GM21576 (cell line): ENCODE results near the gene NAV2.
"Not testable (repeated sequence)": the region's sequence is repeated elsewhere in the genome, so short reads cannot be mapped to it uniquely, and the experiment has no call there.

Experiments
- ATAC-seq: cut with Tn5 transposase; IDR thresholded peaks from one replicate; pipeline ENCODE4 v1.9.1; 2021; ENCODE audit warnings: mild to moderate bottlenecking, moderate library complexity; ENCODE audit not compliant: unreplicated experiment

Gene NAV2

DNA sequence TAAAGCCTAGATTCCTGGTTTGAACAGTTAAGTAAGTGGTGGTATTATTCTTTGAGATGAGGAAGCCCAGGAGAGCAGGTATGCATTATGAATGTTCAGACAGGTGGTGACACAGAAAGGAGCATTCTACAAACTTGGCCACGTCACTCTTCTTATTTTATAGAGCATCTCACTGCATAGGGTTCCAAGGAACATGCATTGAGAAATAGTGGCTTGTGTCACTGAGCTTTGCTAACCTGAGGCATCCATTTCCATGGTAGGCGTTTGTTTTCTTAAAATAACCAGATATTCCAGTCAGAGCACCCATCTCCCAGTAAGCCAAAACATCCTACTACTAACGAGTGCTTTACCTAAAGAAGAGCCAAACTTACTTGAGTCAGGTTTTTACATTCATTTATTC lies 169.7 kb downstream of the NAV2 start:
- ATAC-seq = no peak

DNA sequence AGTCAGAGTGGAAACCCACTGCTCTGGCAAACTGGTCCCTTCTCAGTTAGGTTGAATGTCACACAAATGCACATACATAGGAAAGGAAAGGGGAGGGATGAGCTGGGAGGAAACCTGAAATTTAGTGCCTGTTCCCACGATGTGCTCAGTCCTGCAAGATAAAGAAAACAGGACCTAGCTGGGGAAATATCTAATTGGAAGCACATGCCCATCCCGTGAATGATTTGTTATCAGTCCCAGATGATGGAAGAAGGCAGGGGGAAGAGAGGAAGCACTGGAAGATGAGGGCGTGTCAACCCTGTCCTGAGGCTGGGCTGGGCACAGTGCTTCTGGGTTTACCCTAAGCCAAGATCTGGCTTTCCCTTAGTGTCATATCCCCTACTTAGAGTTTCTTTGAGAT lies 173.9 kb downstream of the NAV2 start:
- ATAC-seq = no peak

DNA sequence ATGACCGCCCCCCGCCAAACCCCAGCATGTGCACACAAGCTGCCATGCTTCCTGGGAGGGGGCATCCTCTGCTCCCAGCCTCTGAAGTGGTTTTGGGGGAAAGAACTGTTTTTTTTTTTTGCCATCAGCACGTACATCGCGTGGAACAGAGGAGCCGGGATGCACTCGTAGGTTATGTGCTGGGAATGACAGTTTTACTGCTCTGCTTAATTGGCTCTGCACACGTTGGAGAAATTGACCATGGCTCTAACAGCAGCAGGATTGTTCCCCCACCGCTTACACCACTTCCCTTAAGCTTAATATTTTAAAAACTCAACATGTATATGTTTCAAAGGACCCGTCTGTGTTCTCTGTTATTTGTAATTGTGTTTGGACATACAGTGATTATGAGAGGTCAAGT lies 175.2 kb downstream of the NAV2 start:
- ATAC-seq = no peak

DNA sequence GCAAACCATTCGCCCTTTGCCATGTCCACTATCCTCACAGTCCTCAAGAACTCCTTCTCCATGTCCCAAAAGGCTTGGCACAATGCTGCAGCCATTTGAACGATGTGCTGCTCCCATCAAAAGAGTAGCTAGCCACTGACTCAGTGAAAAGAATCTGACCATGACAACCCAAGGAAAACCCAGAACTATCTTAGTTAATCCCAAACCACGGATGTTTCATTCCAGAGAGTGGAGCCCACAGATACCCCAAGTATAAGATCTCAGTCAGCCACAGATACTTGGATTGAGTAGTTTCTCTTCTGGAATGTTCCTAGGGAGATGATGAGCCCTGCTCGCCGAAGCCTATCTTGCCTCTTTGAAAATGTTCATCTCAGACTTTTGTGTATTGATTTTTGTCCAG lies 176.9 kb downstream of the NAV2 start:
- no peak for ATAC-seq

DNA sequence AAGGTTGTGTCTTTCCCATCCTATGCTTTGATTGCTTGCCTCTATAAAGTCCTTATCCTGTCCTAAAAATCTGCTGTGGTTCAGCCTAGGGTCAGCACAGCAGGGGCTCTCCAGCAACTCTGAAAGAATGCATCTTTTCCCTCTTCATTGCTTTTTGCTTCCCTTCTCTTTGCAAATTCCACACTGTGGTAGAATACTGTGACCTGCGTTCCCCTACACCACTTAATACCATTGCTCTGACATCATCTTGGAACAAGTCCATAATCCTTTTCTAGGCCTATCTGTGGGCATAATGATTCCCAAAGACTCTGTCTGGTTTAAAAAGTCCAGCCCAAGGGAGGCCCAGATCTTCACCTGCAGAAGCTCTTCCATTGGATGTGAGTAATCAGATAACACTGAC lies 177.7 kb downstream of the NAV2 start:
- no peak for ATAC-seq

DNA sequence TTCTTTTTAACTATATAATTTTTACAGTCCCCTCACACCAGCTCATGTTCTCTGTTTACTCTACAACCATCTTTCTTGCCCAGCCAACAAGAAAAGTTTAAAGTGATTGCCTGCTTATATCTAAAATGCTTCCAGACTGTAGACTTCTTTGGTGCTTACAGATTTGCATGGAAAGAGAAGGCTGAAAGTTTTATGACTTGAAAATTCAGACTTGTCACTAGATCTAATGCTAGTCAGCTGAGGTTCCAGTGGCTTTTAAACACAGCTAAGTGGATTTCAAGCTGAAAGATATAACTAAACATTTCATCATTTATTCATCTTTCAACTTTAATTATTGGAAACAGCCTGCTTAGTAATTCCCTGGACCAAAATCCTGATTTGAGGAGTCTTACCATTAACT lies 178.4 kb downstream of the NAV2 start:
- no peak for ATAC-seq

DNA sequence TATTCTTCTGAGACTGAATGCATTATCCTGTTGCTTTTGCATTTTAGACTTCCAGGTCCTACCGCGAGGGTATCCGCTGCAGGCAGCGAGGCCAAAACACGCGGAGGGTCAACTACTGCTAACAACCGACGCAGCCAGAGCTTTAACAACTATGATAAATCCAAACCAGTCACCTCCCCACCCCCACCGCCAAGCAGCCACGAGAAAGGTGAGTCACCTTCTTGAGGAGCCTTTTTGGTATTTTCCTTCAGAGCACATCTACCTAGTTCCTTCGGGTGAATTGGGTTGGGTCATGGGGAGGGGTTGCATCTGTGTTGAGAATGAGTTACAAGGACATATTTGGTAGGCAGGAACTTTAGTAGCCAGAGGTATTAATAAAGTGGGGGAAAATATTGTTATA lies 179.8 kb downstream of the NAV2 start:
- ATAC-seq = no peak

DNA sequence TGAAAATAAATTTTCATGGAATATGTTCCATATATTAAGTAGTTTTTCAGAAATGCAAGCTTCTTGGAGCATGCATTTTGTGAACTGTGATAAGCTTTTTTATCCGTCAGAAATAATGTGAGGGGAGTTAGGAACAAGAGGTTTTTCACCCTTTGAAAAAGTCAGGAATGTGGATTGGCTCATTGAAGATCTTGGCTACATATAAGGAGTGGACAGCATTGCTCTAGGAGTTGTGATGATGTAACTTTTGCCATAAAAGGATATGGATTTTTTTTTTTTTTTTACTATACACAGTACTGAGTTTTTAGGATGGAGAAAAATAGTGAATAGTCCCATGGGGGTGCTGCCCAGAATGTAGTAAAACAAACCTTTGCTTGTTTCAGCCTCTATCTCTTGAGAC lies 180.2 kb downstream of the NAV2 start:
- no peak for ATAC-seq

DNA sequence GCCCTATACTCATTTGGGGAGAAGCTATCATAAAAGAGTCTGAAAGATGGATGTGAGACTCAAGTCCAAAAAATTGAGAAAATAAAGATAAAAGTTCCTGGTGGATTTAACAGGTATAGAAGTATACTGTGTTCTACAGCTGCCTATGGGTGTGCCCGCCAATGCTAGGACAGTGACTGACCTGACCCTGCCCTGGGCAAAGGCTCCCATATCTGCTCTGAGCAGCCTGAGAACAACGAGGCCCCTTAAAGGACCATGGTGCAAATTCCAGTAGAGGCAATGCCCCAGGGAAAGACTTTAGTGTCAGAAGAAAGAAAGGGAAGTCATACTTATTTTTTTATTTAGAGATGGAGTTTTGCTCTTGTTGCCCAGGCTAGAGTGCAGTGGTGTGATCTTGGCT lies 181.8 kb downstream of the NAV2 start:
- ATAC-seq = no peak

DNA sequence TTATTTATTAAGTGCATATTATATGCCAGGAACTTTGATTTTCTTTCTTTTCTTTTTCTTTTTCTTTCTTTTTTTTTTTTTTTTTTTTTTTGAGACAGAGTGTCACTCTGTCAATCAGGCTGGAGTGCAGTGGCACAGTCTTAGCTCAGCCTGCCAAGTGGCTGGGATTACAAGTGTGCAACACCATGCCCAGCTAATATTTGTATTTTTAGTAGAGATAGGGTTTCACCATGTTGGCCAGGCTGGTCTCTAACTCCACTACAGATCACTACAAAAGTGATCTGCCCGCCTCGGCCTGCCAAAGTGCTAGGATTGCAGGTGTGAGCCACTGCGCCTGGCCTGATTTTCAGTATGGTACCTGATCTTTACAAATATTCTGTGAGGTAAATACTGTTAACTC lies 182.4 kb downstream of the NAV2 start:
- ATAC-seq = not testable (repeated sequence)

DNA sequence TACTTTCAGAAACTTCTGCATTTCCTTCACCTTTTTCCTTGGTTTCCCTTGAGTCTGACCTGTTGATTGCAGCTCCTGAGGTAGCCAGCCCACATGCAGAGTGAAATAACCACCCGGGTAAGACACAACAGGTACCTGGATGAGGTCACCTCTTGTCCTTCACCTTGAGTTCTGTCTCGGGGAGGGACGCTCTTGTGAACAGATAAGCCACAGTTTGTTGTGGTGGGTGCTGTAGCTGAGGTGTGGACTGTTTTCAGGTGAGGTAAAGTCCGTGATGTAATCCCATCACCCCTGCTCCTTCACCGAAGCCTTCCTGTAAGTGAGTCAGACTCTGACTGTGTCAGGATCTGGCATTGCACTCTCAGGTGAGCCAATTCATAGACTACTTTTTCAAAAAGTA lies 183.1 kb downstream of the NAV2 start:
- no peak for ATAC-seq

DNA sequence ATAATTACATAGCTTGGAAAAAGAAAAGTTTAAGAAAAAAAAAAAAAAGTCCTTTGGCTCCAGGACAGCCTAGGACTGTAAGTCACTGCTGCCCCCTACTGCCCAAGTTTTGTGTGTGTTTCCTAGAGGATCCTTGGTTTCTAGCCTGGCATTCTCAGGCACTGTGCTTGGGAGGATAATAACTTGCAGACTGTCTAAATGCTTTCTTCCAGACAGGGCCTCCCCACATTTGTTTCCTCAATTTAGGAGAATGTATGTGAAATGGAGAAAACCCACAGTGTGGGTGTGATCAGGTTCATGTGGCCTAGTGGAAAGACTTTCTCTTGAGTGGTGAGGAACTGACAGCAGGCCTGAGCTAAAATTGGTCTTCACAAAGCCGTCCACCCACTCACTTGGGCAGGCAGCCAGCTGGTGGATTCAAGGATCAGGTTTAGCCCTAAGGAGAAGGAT lies 191.0 kb downstream of the NAV2 start:
- ATAC-seq = no peak

DNA sequence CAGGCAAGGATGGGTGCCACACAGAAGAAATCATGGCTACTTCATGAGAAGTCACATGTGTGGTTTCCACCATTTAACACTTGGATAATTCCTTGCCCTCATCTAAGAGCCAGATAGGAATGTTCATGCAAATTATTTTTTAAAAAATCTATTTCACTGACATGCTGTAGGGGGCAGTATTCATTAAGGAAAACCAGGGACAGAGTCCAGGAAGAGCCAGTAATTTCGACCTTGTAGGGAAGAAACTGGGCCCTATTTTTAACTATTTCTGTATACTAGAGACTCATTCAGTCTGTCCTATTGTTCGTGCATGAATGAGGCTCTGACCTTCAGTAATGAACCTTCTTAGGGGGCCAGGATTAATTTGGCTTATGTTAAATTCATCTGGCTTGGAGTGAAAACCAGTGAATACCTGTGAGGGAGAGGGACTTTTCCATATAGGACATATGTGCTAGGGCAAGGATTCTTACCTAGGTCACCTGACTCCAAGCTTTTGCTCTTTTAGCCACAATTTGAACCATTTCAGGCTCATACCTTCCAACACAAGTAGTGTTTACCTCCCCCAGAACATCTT lies 192.7 kb downstream of the NAV2 start:
- no peak for ATAC-seq

DNA sequence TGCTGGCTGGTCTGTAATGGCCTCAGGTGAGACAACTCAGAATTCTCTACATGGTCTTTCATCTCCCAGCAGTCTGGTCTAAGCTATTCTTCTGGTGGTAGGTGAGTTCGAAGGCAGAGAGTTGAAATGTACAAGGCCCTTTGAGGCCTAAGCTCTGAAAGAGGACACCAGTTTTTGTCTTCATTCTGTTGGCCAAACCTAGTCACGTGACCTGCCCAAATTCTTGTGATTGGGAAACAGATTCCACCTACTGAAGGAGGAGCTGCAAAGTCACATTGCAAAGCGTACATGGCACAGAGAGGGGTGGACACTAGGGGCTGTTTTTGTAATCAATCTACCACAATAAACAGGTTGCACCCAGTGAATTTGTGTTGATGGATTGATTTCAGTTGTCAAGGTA lies 193.5 kb downstream of the NAV2 start:
- no peak for ATAC-seq

DNA sequence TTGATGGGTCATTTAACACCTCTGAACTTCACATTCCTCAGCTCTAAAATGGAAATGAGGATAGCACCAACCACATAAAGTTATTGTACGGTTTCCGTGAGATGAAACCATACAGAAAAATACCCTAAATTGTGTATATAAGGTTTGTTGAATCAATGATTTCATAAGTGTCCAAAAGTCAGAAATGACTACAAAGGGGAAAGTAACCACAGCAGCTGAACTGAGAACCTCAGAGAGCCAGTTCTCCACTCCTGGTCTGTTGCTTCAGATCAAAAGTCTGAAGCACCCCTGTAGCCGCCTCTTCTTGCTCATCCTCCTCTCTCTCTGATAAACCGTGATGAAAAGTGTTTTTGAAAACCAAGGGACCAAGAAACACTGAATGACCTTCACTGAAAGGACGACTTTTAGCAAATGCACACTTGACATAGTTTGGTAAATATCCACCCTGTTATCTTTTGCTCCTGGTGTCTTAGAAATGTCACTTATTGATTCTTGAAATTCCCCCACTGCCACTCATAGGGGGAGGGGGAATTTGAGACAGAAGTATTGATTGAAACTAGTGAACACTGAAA lies 194.5 kb downstream of the NAV2 start:
- peak; percentile 65 for ATAC-seq

DNA sequence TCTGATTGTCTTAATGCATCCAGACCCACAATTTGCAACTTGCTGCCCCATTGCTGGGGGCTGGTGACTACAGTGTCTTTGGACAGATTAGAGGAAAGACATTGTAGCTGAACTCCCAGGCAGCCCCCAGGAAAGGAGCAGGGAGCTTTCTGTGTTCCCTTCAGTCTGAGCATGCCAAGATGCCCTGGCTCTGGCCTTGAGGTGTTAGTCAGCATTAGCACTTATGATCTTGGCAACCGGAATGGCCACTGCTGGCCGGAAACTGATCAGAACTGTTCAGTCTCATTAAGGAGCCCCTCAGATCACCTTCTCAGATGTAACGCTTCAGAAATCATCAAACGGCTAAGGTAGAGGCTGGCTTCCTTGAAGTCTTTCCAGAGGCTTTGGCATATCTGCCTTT lies 195.2 kb downstream of the NAV2 start:
- ATAC-seq = no peak

DNA sequence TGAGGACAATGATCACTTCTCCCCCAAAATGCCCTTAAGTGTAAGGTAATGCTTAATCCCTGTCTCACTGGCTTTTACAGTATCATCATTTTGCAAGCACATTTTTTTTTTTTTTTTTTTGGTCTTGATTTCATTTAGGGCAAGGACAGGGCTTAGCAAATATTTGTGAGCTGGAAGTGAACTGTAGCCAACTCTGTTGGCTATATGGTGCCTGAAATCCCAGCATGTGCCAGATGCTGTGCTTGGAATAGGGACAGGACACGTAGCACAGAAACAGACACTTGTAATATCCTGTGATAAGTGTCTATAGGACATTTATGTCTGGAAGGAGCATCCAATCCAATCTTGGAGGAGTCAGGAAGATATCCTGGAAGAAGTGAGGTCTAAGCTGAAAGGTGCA lies 198.3 kb downstream of the NAV2 start:
- no peak for ATAC-seq

DNA sequence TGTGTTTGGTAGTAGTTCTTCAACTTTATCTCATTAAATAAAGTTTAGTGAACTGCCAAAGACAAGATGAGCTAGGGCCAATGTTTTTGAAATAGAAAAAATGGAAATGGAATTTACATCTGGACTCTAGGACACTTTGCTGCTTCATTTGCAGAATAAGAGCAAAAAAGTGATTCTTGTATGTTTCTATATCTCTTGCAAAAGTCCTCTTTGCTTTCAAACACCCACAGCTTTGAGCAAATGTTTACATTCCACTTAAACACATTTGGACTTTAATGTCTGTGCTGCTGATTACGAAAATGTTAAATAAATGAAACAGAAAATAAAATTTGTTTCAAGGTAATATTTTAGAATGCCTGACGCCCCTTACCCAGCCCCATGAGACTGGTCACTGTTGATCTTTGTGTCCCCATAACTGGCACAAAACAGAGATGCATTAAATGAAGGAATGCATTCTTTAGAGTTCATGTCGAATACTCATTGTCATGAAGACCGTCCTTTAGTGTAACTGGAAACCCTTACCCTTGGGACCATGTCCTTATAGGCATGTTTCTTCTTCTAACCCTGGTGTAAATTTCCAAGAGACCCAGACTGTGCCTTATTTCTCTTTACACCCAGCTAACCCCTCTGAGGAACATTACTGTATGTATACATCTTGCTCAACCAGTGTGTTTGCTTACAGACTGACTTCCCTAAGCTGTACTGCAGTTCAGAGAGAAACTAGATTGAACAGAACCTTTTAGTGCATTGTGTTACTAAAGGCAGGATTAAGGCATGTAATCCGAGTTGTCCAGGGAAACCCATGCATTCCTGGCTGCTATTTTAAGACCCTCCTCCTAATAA lies 199.7 kb downstream of the NAV2 start:
- ATAC-seq = no peak

DNA sequence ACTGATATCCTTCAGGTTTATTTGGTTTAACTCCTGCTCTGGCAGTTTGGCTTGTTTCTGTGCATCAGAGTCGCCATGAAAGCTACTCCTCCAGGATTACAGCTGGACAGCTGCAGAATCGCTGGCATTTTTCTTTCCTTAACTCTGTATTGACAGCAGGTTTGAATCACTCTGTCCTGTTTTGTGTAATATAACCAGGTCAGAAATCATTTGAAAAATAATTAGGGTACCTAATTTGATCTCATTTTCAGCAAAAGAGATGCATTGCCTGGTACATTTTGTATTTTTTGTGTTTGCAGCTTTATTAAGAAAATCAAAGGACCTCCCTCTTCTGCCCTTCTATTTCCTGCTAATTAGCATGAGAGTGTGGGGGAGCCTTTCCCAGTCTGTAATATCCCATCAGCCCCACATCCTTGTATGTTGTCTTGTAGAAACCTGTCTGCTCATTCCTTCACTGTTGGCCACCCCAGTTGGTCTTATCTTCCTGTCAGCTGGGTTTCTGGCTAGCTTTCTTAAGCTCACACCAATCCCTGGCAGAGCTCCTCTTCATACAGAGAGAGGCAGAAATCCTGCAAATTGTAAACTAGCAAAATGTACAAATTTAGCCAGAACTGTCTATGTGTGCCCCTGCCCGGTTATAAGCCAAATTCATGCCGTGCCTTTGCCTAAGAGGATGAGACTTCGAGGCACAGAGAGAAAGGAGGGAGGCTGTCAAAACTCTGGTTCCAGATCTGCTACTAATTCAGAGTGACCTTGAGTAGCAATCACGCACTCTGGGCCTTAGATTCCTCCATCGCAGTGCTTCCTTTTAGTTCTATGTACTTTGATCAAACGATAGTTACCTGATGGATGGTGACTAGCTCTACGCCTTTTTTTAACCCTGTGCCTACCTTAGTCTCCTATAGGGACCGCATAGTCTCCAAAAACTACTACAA lies 200.6 kb downstream of the NAV2 start:
- no peak for ATAC-seq

DNA sequence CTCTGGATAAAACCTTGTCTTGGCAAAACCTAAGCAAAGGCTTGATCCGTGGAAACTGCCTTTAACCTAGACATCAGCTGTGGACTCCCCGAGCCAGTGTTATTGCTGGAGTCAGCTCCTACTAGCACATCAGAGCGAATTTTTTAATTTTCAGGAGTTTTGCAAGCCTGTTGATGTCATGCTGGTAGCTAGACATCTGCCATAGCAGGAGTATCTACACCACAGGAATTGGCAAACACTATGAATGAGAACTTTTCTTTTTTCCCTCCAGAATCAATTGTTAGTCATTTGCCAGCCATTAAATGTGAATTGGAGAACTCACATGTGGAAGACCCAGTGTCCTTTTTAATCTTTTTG lies 201.2 kb downstream of the NAV2 start:
- no peak for ATAC-seq

DNA sequence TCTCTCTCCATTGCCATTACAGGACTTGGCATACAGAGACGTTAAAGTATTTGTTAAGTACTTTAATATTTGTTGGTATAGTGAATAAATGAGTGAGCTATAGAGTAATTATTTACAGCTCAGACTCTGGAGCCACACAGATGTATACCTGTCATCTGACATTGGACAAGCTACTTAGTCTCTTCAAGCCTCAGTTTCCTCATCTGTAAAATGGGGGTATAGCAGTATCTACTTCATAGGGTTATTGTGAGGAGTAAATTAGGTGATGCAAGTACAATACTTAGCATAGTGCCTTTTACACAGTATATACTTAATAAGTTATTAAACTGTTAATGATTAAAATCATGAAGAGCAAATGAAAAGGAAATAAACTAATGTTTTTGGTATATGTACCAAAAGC lies 203.2 kb downstream of the NAV2 start:
- ATAC-seq = no peak
